RWPE2 (cell line): ENCODE data around the gene ANO6.
"Not testable (repeated sequence)": the region's sequence is repeated elsewhere in the genome, so short reads cannot be mapped to it uniquely, and the experiment has no call there.

Experiments
- ATAC-seq: fragments of 200-7000 bp; cut with Tn5 transposase; 3 replicates; pipeline ENCODE4 v1.9.1; 2021; ENCODE audit warnings: low read depth
- DNase-seq: peaks from one replicate; pipeline ENCODE4 v3.0.0-alpha.2; 2020; ENCODE audit warnings: low spot score
- H3K27ac ChIP-seq: fragments of 450-650 bp; 2 replicates; pipeline ENCODE4 v1.5.1; 2017; ENCODE audit warnings: mild to moderate bottlenecking; ENCODE audit not compliant: poor library complexity, severe bottlenecking
- H3K27me3 ChIP-seq: fragments of 250-450 bp; sonication (Bioruptor Pico); 2 replicates; pipeline ENCODE4 v1.5.1; 2021; ENCODE audit warnings: mild to moderate bottlenecking, moderate library complexity; ENCODE audit not compliant: insufficient read depth, poor library complexity, severe bottlenecking
- H3K36me3 ChIP-seq: fragments of 250-450 bp; sonication (Bioruptor Pico); 2 replicates; pipeline ENCODE4 v1.5.1; 2020; ENCODE audit warnings: low read depth, mild to moderate bottlenecking, moderate library complexity
- H3K4me1 ChIP-seq: fragments of 250-450 bp; sonication (Bioruptor Pico); 2 replicates; pipeline ENCODE4 v1.5.1; 2021; ENCODE audit warnings: mild to moderate bottlenecking, moderate library complexity; ENCODE audit not compliant: insufficient read depth, poor library complexity, severe bottlenecking
- H3K4me3 ChIP-seq: fragments of 250-450 bp; sonication (Bioruptor Pico); 2 replicates; pipeline ENCODE4 v1.5.1; 2021; ENCODE audit warnings: mild to moderate bottlenecking, moderate library complexity; ENCODE audit not compliant: severe bottlenecking
- H3K9me3 ChIP-seq: fragments of 250-450 bp; sonication (Bioruptor Pico); 2 replicates; pipeline ENCODE4 v1.5.1; 2021; ENCODE audit warnings: mild to moderate bottlenecking, moderate library complexity; ENCODE audit not compliant: severe bottlenecking
- CTCF ChIP-seq: fragments of 450-650 bp; IDR thresholded peaks from one replicate; pipeline ENCODE4 v1.5.1; 2017; ENCODE audit warnings: mild to moderate bottlenecking, moderate library complexity; ENCODE audit not compliant: poor library complexity, severe bottlenecking

ANO6 gene

GRCh38 chr12:45381351-45381750 lies 165.5 kb downstream of the ANO6 start:
- DNase-seq (no peak), ATAC-seq (no peak)
- Histone ChIP-seq H3K36me3 (peaks cover 39% of the 10 kb centered on the region), H3K27me3 (no peaks in the 10 kb centered on the region), H3K4me1 (peaks cover 17% of the 10 kb centered on the region), H3K4me3 (no peak overlapping the region), H3K9me3 (no peaks in the 10 kb centered on the region), H3K27ac (no peak overlapping the region)
- no peak for TF ChIP-seq CTCF

GRCh38 chr12:45388545-45388944 lies 172.7 kb downstream of the ANO6 start:
- H3K4me1 ChIP-seq = no peaks in the 10 kb centered on the region
- H3K27ac ChIP-seq = no peak overlapping the region
- H3K27me3 ChIP-seq = no peaks in the 10 kb centered on the region
- ATAC-seq (0 out of 3 replicates have a peak, but pooled peaks have one; percentile 57), DNase-seq (no peak)
- H3K9me3 ChIP-seq = no peaks in the 10 kb centered on the region
- H3K4me3 ChIP-seq = no peak overlapping the region
- peak; percentile 69 for TF ChIP-seq CTCF
- peaks cover 55% of the 10 kb centered on the region for H3K36me3 ChIP-seq

- ATAC-seq (no peak), DNase-seq (no peak)
- no peak for TF ChIP-seq CTCF
- peaks cover 46% of the 10 kb centered on the region for H3K36me3 ChIP-seq
- H3K27ac ChIP-seq = no peak overlapping the region
- H3K27me3 ChIP-seq = no peaks in the 10 kb centered on the region
- no peak overlapping the region for H3K4me3 ChIP-seq
- H3K4me1 ChIP-seq = no peaks in the 10 kb centered on the region
- no peaks in the 10 kb centered on the region for H3K9me3 ChIP-seq
These were observed 173.5 kb downstream of the ANO6 start for GRCh38 chr12:45389426-45389825.

- not testable (repeated sequence) for H3K4me3 ChIP-seq, H3K27ac ChIP-seq, DNase-seq, ATAC-seq, H3K4me1 ChIP-seq, H3K9me3 ChIP-seq, H3K27me3 ChIP-seq
- peaks cover 23% of the 10 kb centered on the region for H3K36me3 ChIP-seq
These were observed 181.6 kb downstream of the ANO6 start for GRCh38 chr12:45397499-45397898.

- ATAC-seq = no peak
- no peaks in the 10 kb centered on the region for H3K4me1 ChIP-seq
- no peak for DNase-seq
- H3K36me3 ChIP-seq = peaks cover 33% of the 10 kb centered on the region
- H3K4me3 ChIP-seq = no peak overlapping the region
- H3K9me3 ChIP-seq = no peaks in the 10 kb centered on the region
- no peaks in the 10 kb centered on the region for H3K27me3 ChIP-seq
- no peak for TF ChIP-seq CTCF
- no peak overlapping the region for H3K27ac ChIP-seq
These were observed 182.7 kb downstream of the ANO6 start for GRCh38 chr12:45398552-45398951.
